ENCODE results near the gene TRH. TPM values are rescaled to one million over a fixed set of nuclear protein-coding genes. Genes with fewer than 3 reads are reported as not detected.

TRH gene
- total and polyA plus RNA-seq, 2 of the 8 experiments (the other 6 are each of a cell fraction or from before 2014, with no cell fraction given) = not detected

GRCh38 chr3:129975705-129976048 lies 1.2 kb downstream of the TRH start:
- Histone ChIP-seq H2BK12ac (ENCODE audit: low read depth, low read length) (no peak overlapping the region), H3K14ac (ENCODE audit: insufficient read length) (no peak overlapping the region), H2BK20ac (ENCODE audit: low read length) (no peak overlapping the region), H3K27me3 (replicated peaks in 1 of 4; ENCODE audit: control insufficient read depth in 3 of 4, extremely low read depth in 1 of 4, insufficient read depth in 3 of 4, low read length in 3 of 4) (peaks cover 61 to 95% (median 92%) of the 10 kb centered on the region in 4 experiments), H3K56ac (replicated peaks; ENCODE audit: insufficient read length, low read depth, low read length) (no peak overlapping the region), H2BK15ac (ENCODE audit: low read length) (no peak overlapping the region), H4K20me1 (replicated peaks in 1 of 2; ENCODE audit: control insufficient read depth in 1 of 2, insufficient read depth in 2 of 2, low read length in 2 of 2) (peaks cover 6 to 19% of the 10 kb centered on the region in 2 experiments), H3K79me1 (ENCODE audit: low read depth, low read length) (no peaks in the 10 kb centered on the region), H3K18ac (ENCODE audit: extremely low read depth, low read length) (no peak overlapping the region), H3K4me3 (ENCODE audit: extremely low read depth in 1 of 4, insufficient read depth in 2 of 4, low read depth in 3 of 4, low read length in 4 of 4) (peak overlapping the region in 2 of 4 experiments; percentile 1 to 55; a peak in 2 of 8 replicates), H2AK5ac (ENCODE audit: low read depth, low read length) (no peak overlapping the region), H4K91ac (replicated peaks; ENCODE audit: insufficient read length, low read length) (no peak overlapping the region), H4K5ac (ENCODE audit: insufficient read length, low read depth, low read length) (no peak overlapping the region), H3K36me3 (ENCODE audit: control insufficient read depth in 2 of 4, insufficient read depth in 4 of 4, low read length in 3 of 4) (peaks cover 0 to 3% (median 0%) of the 10 kb centered on the region in 4 experiments; a peak in 1 of 8 replicates), H3K23ac (ENCODE audit: insufficient read length) (no peak overlapping the region), H3K23me2 (ENCODE audit: low read depth, low read length) (peaks cover 8% of the 10 kb centered on the region; the same call in 1 of the 2 replicates), H3K79me2 (ENCODE audit: control insufficient read depth in 1 of 2, insufficient read depth in 2 of 2, low read length in 2 of 2) (no peaks in the 10 kb centered on the region), H2AFZ (ENCODE audit: low read length) (no peak overlapping the region), H3K9me3 (ENCODE audit: insufficient read depth in 2 of 2, low read depth in 1 of 2, low read length in 1 of 2) (no peaks in the 10 kb centered on the region), H3K27ac (ENCODE audit: low read depth, low read length) (no peak overlapping the region), H3K9ac (replicated peaks in 1 of 4; ENCODE audit: extremely low read depth in 1 of 4, low read depth in 3 of 4, low read length in 3 of 4) (no peak overlapping the region; a peak in 1 of 7 replicates), H2BK5ac (ENCODE audit: low read depth, low read length) (no peak overlapping the region), H2BK120ac (replicated peaks; ENCODE audit: low read depth, low read length) (no peak overlapping the region), H3K4ac (replicated peaks; ENCODE audit: insufficient read length, low read depth, low read length) (no peak overlapping the region), H3K4me1 (replicated peaks in 1 of 4; ENCODE audit: control insufficient read depth in 3 of 4, insufficient read depth in 4 of 4, low read length in 3 of 4) (peaks cover 0 to 19% (median 9%) of the 10 kb centered on the region in 4 experiments; a peak in 5 of 7 replicates), H3K4me2 (ENCODE audit: insufficient read depth in 1 of 2, low read depth in 2 of 2, low read length in 2 of 2) (peak overlapping the region; percentile 64 to 86), H4K8ac (ENCODE audit: extremely low read depth, insufficient read depth, low read length) (no peak overlapping the region; the same call in 1 of the 2 replicates)
- no peak for DNase-seq (ENCODE audit: low read depth in 1 of 2, low spot score in 2 of 2)
- 7% methylated on average over 22 of the region's 27 CpGs; no CpG with 5 or more reads in 1 of the 2 experiments for WGBS, 2 experiments (ENCODE audit: extremely low coverage in 1 of 2, insufficient coverage in 1 of 2, insufficient read length in 1 of 2, insufficient replicate concordance in 2 of 2, low coverage in 1 of 2, low lambda C conversion rate in 2 of 2, missing lambda C conversion rate in 1 of 2)
- FAIRE-seq = no peak
- ChIA-PET POLR2A (ENCODE audit: partially characterized antibody) (no interaction called here), CTCF (ENCODE audit: partially characterized antibody) (interaction anchor here (0.6 to 7.9 kb wide), 4 partner anchors 8 to 1863 kb away, joined by 3 to 61 read pairs (median 28); no protein-coding TSS in a partner anchor)
- peak in 1 of 3 experiments; percentile 20; a peak in 2 of 4 replicates for TF ChIP-seq CTCF (IDR thresholded peaks at IDR 0.05; ENCODE audit: control extremely low read depth in 1 of 3, insufficient read depth in 1 of 3, low read depth in 1 of 3, low read length in 3 of 3)
- TF ChIP-seq EZH2 (IDR thresholded peaks at IDR 0.05; ENCODE audit: low read depth, low read length, severe bottlenecking) = peak; percentile 55
- no peak; the same call in 1 of the 2 replicates for TF ChIP-seq E2F6 (IDR thresholded peaks at IDR 0.05)
- TF ChIP-seq YY1 (IDR thresholded peaks at IDR 0.05; ENCODE audit: low read depth, low read length) = no peak
- TF ChIP-seq RAD21 (IDR thresholded peaks at IDR 0.05 in 1 of 2, conservative IDR thresholded peaks at IDR 0.05 in 1 of 2; ENCODE audit: low read depth in 2 of 2, low read length in 2 of 2) = peak in 1 of 2 experiments; percentile 21; a peak in 1 of 4 replicates
- no peak for TF ChIP-seq HDAC2 (IDR thresholded peaks at IDR 0.05; ENCODE audit: borderline replicate concordance in 1 of 2, low read depth in 2 of 2, low read length in 2 of 2)
- TF ChIP-seq SUZ12 (IDR thresholded peaks at IDR 0.05; ENCODE audit: low read length) = peak; percentile 14; the same call in 1 of the 2 replicates
- no peak for TF ChIP-seq POLR2AphosphoS5 (IDR thresholded peaks at IDR 0.05; ENCODE audit: low read depth, low read length)

Measured in H1 (cell line).